ENCODE data around the gene SOCS3.
A peak's percentile ranks its signal among the peaks of the same experiment; 100 is the strongest.
"Not testable (repeated sequence)": the region's sequence is repeated elsewhere in the genome, so short reads cannot be mapped to it uniquely, and the experiment has no call there.

The SOCS3 gene

GRCh38 chr17:78313735-78314648 is 45.9 kb downstream of the SOCS3 start:
- DNase-seq (ENCODE audit: extremely low read depth in 1 of 2, low read depth in 1 of 2) = peak; percentile 69 to 75

GRCh38 chr17:78309659-78310255 is 50.1 kb downstream of the SOCS3 start:
- DNase-seq (ENCODE audit: extremely low read depth in 1 of 2, low read depth in 1 of 2) = not testable (repeated sequence)

GRCh38 chr17:78307887-78308638 is 51.8 kb downstream of the SOCS3 start:
- DNase-seq (ENCODE audit: extremely low read depth in 1 of 2, low read depth in 1 of 2) = no peak

- no peak for DNase-seq (ENCODE audit: extremely low read depth in 1 of 2, low read depth in 1 of 2)
These were observed 53.0 kb downstream of the SOCS3 start for GRCh38 chr17:78306913-78307312.
